ENCODE measurements around the gene C7orf25. TPM values are rescaled to one million over a fixed set of nuclear protein-coding genes. Genes with fewer than 3 reads are reported as not detected.

Gene C7orf25
- total and polyA plus RNA-seq, 2 of the 13 experiments (the other 11 are each of a cell fraction or from before 2014, with no cell fraction given): 0.37 to 1.3 TPM

DNA sequence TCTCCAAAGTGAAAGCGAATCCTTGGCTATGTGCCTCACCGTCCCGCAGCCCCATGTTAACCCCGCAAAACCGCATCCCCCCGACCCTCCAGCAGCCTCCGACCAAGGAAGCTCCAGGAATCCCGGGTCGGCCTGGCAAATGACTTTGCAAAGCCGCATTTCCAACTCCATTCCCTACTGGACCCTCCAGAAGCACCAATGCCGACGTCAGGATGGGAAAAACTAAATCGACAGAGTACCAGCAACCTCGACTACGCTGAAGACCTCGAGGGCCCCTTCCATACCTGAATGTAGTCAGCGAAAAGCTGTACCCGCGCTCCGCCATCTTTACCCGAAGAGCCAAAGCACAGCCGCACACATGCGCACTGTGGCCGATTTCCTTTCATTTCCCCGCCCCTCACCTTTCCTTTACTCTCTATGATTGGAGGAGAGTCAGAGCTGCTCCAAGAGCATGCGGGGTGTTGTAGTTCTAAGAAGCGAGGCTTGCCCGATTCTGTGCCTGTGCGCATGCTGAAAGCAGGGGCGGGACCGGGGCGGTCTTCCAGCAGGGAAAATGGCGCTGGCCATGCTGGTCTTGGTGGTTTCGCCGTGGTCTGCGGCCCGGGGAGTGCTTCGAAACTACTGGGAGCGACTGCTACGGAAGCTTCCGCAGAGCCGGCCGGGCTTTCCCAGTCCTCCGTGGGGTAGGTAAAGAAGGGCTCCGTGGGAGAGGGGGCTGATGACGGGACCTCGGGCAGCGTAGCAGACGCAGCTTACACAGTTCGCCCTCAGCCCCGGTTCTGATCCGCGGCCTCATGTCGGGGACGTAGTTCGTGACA lies 20.2 kb upstream of the C7orf25 start, which contains the start of the genes MRPL32 and PSMA2 (continued):
- TF ChIP-seq GATAD1 (CRISPR knock-in tag; IDR thresholded peaks at IDR 0.05) (peak; percentile 91), MIXL1 (CRISPR knock-in tag; IDR thresholded peaks at IDR 0.05) (0 out of 2 replicates have a peak, but pooled peaks have one; percentile 32), NFYC (CRISPR knock-in tag; IDR thresholded peaks at IDR 0.05) (peak; percentile 91), STAG1 (CRISPR knock-in tag; IDR thresholded peaks at IDR 0.05) (no peak), ETV6 (CRISPR knock-in tag; conservative IDR thresholded peaks at IDR 0.05) (no peak), ZNF569 (CRISPR knock-in tag; IDR thresholded peaks at IDR 0.05; ENCODE audit: borderline replicate concordance) (no peak), ZNF790 (CRISPR knock-in tag; IDR thresholded peaks at IDR 0.05; ENCODE audit: borderline replicate concordance) (no peak), ZNF878 (CRISPR knock-in tag; IDR thresholded peaks at IDR 0.05) (no peak), RXRB (CRISPR knock-in tag; IDR thresholded peaks at IDR 0.05; ENCODE audit: borderline replicate concordance) (peak; percentile 62), ZNF614 (CRISPR knock-in tag; IDR thresholded peaks at IDR 0.05; ENCODE audit: borderline replicate concordance) (peak; percentile 46; the same call in 1 of the 2 replicates), SOX13 (IDR thresholded peaks at IDR 0.05) (no peak), SOX13 (CRISPR knock-in tag; conservative IDR thresholded peaks at IDR 0.05 in 1 of 2, IDR thresholded peaks at IDR 0.05 in 1 of 2) (no peak), PHF8 (CRISPR knock-in tag; IDR thresholded peaks at IDR 0.05) (peak; percentile 92), ZNF678 (CRISPR knock-in tag; IDR thresholded peaks at IDR 0.05) (no peak), XRCC5 (optimal IDR thresholded peaks at IDR 0.05; ENCODE audit: low read length) (peak; percentile 15)
- TF ChIP-seq, protein P1, sequence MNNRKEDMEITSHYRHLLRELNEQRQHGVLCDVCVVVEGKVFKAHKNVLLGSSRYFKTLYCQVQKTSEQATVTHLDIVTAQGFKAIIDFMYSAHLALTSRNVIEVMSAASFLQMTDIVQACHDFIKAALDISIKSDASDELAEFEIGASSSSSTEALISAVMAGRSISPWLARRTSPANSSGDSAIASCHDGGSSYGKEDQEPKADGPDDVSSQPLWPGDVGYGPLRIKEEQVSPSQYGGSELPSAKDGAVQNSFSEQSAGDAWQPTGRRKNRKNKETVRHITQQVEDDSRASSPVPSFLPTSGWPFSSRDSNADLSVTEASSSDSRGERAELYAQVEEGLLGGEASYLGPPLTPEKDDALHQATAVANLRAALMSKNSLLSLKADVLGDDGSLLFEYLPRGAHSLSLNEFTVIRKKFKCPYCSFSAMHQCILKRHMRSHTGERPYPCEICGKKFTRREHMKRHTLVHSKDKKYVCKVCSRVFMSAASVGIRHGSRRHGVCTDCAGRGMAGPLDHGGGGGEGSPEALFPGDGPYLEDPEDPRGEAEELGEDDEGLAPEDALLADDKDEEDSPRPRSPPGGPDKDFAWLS (CRISPR knock-in tag; IDR thresholded peaks at IDR 0.05; ENCODE audit: borderline replicate concordance): no peak
- TF ChIP-seq, protein P2, sequence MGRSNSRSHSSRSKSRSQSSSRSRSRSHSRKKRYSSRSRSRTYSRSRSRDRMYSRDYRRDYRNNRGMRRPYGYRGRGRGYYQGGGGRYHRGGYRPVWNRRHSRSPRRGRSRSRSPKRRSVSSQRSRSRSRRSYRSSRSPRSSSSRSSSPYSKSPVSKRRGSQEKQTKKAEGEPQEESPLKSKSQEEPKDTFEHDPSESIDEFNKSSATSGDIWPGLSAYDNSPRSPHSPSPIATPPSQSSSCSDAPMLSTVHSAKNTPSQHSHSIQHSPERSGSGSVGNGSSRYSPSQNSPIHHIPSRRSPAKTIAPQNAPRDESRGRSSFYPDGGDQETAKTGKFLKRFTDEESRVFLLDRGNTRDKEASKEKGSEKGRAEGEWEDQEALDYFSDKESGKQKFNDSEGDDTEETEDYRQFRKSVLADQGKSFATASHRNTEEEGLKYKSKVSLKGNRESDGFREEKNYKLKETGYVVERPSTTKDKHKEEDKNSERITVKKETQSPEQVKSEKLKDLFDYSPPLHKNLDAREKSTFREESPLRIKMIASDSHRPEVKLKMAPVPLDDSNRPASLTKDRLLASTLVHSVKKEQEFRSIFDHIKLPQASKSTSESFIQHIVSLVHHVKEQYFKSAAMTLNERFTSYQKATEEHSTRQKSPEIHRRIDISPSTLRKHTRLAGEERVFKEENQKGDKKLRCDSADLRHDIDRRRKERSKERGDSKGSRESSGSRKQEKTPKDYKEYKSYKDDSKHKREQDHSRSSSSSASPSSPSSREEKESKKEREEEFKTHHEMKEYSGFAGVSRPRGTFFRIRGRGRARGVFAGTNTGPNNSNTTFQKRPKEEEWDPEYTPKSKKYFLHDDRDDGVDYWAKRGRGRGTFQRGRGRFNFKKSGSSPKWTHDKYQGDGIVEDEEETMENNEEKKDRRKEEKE (IDR thresholded peaks at IDR 0.05): no peak
- TF ChIP-seq, protein P3, sequence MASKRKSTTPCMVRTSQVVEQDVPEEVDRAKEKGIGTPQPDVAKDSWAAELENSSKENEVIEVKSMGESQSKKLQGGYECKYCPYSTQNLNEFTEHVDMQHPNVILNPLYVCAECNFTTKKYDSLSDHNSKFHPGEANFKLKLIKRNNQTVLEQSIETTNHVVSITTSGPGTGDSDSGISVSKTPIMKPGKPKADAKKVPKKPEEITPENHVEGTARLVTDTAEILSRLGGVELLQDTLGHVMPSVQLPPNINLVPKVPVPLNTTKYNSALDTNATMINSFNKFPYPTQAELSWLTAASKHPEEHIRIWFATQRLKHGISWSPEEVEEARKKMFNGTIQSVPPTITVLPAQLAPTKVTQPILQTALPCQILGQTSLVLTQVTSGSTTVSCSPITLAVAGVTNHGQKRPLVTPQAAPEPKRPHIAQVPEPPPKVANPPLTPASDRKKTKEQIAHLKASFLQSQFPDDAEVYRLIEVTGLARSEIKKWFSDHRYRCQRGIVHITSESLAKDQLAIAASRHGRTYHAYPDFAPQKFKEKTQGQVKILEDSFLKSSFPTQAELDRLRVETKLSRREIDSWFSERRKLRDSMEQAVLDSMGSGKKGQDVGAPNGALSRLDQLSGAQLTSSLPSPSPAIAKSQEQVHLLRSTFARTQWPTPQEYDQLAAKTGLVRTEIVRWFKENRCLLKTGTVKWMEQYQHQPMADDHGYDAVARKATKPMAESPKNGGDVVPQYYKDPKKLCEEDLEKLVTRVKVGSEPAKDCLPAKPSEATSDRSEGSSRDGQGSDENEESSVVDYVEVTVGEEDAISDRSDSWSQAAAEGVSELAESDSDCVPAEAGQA (IDR thresholded peaks at IDR 0.05; ENCODE audit: low read depth): peak; percentile 42
- TF ChIP-seq, protein P3 (CRISPR knock-in tag; IDR thresholded peaks at IDR 0.05; ENCODE audit: borderline replicate concordance): no peak
